Colon (tissue), 2 donors: ENCODE data around the gene METAP2.

ENCODE experiments used
- FAIRE-seq: peaks from 2 replicates; lab custom pipeline; 2012; peaks lifted over from hg19 to GRCh38; lab: Jason Lieb, UNC
- donor health status: control.
- donor health status: control.

Gene METAP2

GRCh38 chr12:95551913-95552516 lies 78.1 kb downstream of the METAP2 start:
- FAIRE-seq, result no peak

- no peak for FAIRE-seq
Measured at GRCh38 chr12:95553197-95553943, 79.4 kb downstream of the METAP2 start.

- FAIRE-seq, result no peak
Measured at GRCh38 chr12:95554532-95555071, 80.7 kb downstream of the METAP2 start.

GRCh38 chr12:95557625-95558024 lies 83.7 kb downstream of the METAP2 start:
- no peak for FAIRE-seq
